ENCODE data around the gene FAM114A1. TPM values are rescaled to one million over a fixed set of nuclear protein-coding genes. Genes with fewer than 3 reads are reported as not detected.

The FAM114A1 gene
- total and polyA plus RNA-seq, 9 donors = 32.8 to 99.7 (median 79.3) TPM

GRCh38 chr4:38871593-38871992 lies 4.0 kb downstream of the FAM114A1 start:
- Histone ChIP-seq H3K4me1 (ENCODE audit: insufficient read depth) (peaks cover 9% of the 10 kb centered on the region), H3K4me3 (no peak overlapping the region), H3K27me3 (no peaks in the 10 kb centered on the region), H3K36me3 (no peaks in the 10 kb centered on the region), H3K27ac (peak overlapping the region in 1 of 2 donors; percentile 11), H3K9me3 (no peaks in the 10 kb centered on the region)
- TF ChIP-seq EP300 (IDR thresholded peaks at IDR 0.05) = no peak
- TF ChIP-seq POLR2A (IDR thresholded peaks at IDR 0.05) = no peak
- TF ChIP-seq CTCF (IDR thresholded peaks at IDR 0.05) = no peak
- DNase-seq = no peak
- 82 to 90% (median 88%) methylated on average over 1 of the region's 1 CpG for WGBS, 3 donors
- intact Hi-C loops (cut with DNase I) = no loop called here

- H3K9me3 ChIP-seq = no peaks in the 10 kb centered on the region
- H3K4me1 ChIP-seq (ENCODE audit: insufficient read depth) = peaks cover 9% of the 10 kb centered on the region
- 48 to 67% (median 53%) methylated on average over 5 of the region's 5 CpGs for WGBS, 3 donors
- intact Hi-C loops (cut with DNase I) = no loop called here
- TF ChIP-seq POLR2A (IDR thresholded peaks at IDR 0.05) (no peak), EP300 (IDR thresholded peaks at IDR 0.05) (no peak), CTCF (IDR thresholded peaks at IDR 0.05) (no peak)
- no peak overlapping the region for H3K4me3 ChIP-seq
- no peaks in the 10 kb centered on the region for H3K27me3 ChIP-seq
- no peak for DNase-seq
- no peaks in the 10 kb centered on the region for H3K36me3 ChIP-seq
- peak overlapping the region in 1 of 2 donors; percentile 35 for H3K27ac ChIP-seq
Observed at GRCh38 chr4:38872620-38873019, 5.0 kb downstream of the FAM114A1 start.

GRCh38 chr4:38873290-38873944 lies 5.8 kb downstream of the FAM114A1 start:
- H3K27me3 ChIP-seq = no peaks in the 10 kb centered on the region
- H3K4me1 ChIP-seq (ENCODE audit: insufficient read depth) = peaks cover 11% of the 10 kb centered on the region
- peak overlapping the region in 1 of 2 donors; percentile 35 for H3K27ac ChIP-seq
- WGBS, 3 donors = 45 to 58% (median 58%) methylated on average over 5 of the region's 5 CpGs
- H3K4me3 ChIP-seq = no peak overlapping the region
- TF ChIP-seq CTCF (IDR thresholded peaks at IDR 0.05) = no peak
- TF ChIP-seq POLR2A (IDR thresholded peaks at IDR 0.05) = no peak
- no peak for TF ChIP-seq EP300 (IDR thresholded peaks at IDR 0.05)
- intact Hi-C loops (cut with DNase I) = no loop called here
- no peaks in the 10 kb centered on the region for H3K36me3 ChIP-seq
- no peak for DNase-seq
- H3K9me3 ChIP-seq = no peaks in the 10 kb centered on the region

GRCh38 chr4:38876636-38877035 lies 9.0 kb downstream of the FAM114A1 start:
- H3K4me1 ChIP-seq (ENCODE audit: insufficient read depth) = peaks cover 10% of the 10 kb centered on the region
- no peak overlapping the region for H3K4me3 ChIP-seq
- H3K9me3 ChIP-seq = no peaks in the 10 kb centered on the region
- WGBS, 3 donors = 87 to 93% (median 92%) methylated on average over 2 of the region's 2 CpGs
- no peaks in the 10 kb centered on the region for H3K27me3 ChIP-seq
- DNase-seq = no peak
- H3K36me3 ChIP-seq = no peaks in the 10 kb centered on the region
- H3K27ac ChIP-seq = no peak overlapping the region
- no peak for TF ChIP-seq CTCF (IDR thresholded peaks at IDR 0.05)
- TF ChIP-seq EP300 (IDR thresholded peaks at IDR 0.05) = no peak
- TF ChIP-seq POLR2A (IDR thresholded peaks at IDR 0.05) = no peak
- intact Hi-C loops (cut with DNase I) = no loop called here

Measured in ovary (tissue), 9 donors.